ENCODE results near the gene GPBP1L1.
A peak's percentile ranks its signal among the peaks of the same experiment; 100 is the strongest.
"Not testable (repeated sequence)": the region's sequence is repeated elsewhere in the genome, so short reads cannot be mapped to it uniquely, and the experiment has no call there.

Gene GPBP1L1

GRCh38 chr1:45730075-45730779 lies 43.9 kb upstream of the GPBP1L1 start:
- peaks cover 3 to 9% of the 10 kb centered on the region in 2 experiments; a peak in 2 of 3 replicates for H3K36me3 ChIP-seq (ENCODE audit: control insufficient read depth in 2 of 2, insufficient read depth in 1 of 2, low read length in 2 of 2)
- no peaks in the 10 kb centered on the region for H3K4me1 ChIP-seq (ENCODE audit: control insufficient read depth, insufficient read depth, low read length)
- POLR2A ChIA-PET, result no interaction called here
- TF ChIP-seq, protein P1, sequence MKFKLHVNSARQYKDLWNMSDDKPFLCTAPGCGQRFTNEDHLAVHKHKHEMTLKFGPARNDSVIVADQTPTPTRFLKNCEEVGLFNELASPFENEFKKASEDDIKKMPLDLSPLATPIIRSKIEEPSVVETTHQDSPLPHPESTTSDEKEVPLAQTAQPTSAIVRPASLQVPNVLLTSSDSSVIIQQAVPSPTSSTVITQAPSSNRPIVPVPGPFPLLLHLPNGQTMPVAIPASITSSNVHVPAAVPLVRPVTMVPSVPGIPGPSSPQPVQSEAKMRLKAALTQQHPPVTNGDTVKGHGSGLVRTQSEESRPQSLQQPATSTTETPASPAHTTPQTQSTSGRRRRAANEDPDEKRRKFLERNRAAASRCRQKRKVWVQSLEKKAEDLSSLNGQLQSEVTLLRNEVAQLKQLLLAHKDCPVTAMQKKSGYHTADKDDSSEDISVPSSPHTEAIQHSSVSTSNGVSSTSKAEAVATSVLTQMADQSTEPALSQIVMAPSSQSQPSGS (tag by site-specific recombination; IDR thresholded peaks at IDR 0.05; ENCODE audit: low read depth), result peak; percentile 30; the same call in 1 of the 2 replicates
- TF ChIP-seq ZNF112 (tag by site-specific recombination; IDR thresholded peaks at IDR 0.05) (no peak), ZBTB17 (tag by site-specific recombination; IDR thresholded peaks at IDR 0.05) (no peak), ZFHX2 (tag by site-specific recombination; conservative IDR thresholded peaks at IDR 0.05) (0 out of 2 replicates have a peak, but pooled peaks have one; percentile 16)
- TF ChIP-seq, protein P2, sequence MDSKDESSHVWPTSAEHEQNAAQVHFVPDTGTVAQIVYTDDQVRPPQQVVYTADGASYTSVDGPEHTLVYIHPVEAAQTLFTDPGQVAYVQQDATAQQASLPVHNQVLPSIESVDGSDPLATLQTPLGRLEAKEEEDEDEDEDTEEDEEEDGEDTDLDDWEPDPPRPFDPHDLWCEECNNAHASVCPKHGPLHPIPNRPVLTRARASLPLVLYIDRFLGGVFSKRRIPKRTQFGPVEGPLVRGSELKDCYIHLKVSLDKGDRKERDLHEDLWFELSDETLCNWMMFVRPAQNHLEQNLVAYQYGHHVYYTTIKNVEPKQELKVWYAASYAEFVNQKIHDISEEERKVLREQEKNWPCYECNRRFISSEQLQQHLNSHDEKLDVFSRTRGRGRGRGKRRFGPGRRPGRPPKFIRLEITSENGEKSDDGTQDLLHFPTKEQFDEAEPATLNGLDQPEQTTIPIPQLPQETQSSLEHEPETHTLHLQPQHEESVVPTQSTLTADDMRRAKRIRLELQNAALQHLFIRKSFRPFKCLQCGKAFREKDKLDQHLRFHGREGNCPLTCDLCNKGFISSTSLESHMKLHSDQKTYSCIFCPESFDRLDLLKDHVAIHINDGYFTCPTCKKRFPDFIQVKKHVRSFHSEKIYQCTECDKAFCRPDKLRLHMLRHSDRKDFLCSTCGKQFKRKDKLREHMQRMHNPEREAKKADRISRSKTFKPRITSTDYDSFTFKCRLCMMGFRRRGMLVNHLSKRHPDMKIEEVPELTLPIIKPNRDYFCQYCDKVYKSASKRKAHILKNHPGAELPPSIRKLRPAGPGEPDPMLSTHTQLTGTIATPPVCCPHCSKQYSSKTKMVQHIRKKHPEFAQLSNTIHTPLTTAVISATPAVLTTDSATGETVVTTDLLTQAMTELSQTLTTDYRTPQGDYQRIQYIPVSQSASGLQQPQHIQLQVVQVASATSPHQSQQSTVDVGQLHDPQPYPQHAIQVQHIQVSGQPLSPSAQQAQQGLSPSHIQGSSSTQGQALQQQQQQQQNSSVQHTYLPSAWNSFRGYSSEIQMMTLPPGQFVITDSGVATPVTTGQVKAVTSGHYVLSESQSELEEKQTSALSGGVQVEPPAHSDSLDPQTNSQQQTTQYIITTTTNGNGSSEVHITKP (tag by site-specific recombination; IDR thresholded peaks at IDR 0.05), result 0 out of 2 replicates have a peak, but pooled peaks have one; percentile 43
- CTCF ChIA-PET, result no interaction called here
- no peak overlapping the region for H3K4me3 ChIP-seq (ENCODE audit: low read depth, low read length)
- no peak overlapping the region for H3K27ac ChIP-seq (ENCODE audit: extremely low read depth, low read depth, low read length)
- H3K9me3 ChIP-seq (ENCODE audit: control insufficient read depth, insufficient read depth, low read depth, low read length), result no peaks in the 10 kb centered on the region

GRCh38 chr1:45726007-45726406 lies 39.7 kb upstream of the GPBP1L1 start:
- POLR2A ChIA-PET; H3K4me1 ChIP-seq (ENCODE audit: control insufficient read depth, insufficient read depth, low read length); H3K27ac ChIP-seq (ENCODE audit: extremely low read depth, low read depth, low read length); H3K9me3 ChIP-seq (ENCODE audit: control insufficient read depth, insufficient read depth, low read depth, low read length); CTCF ChIA-PET; H3K4me3 ChIP-seq (ENCODE audit: low read depth, low read length): not testable (repeated sequence)
- peaks cover 3 to 13% of the 10 kb centered on the region in 2 experiments; a peak in 2 of 3 replicates for H3K36me3 ChIP-seq (ENCODE audit: control insufficient read depth in 2 of 2, insufficient read depth in 1 of 2, low read length in 2 of 2)
- 0 out of 2 replicates have a peak, but pooled peaks have one; percentile 45 for TF ChIP-seq ZNF121 (tag by site-specific recombination; IDR thresholded peaks at IDR 0.05)

DNA sequence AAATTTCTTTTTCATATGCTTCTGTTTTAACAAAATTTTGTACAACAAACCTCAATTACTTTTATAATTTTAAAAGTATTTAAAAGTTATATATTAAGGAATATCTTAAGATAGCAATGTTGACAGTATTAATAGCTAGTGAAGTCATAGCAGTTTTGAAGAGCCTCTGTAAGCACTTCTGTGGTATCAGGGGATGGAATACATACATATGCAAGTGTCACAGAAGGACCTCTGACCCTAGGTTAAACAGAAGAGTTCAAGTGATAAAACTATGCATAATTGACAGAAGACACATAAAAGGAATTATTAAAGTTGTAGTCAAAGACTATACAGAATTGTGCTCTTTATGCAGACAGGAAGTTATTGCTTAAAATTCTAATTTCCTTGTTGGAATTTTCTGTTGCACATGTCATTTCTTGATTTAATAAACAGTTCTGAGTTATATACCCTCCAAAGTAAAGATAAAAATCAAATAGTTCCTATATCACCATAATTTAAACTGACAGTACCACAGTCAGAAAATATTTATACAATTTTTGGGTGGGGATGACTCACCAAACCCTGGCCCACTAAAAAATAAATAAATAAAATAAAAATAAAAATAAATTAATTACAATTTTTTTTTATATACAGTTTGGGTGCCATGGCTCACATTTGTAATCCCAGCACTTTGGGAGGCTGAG lies 37.1 kb upstream of the GPBP1L1 start:
- POLR2A ChIA-PET, result no interaction called here

More for the DNA sequence above, 37.1 kb upstream of the GPBP1L1 start:
- CTCF ChIA-PET, result no interaction called here
- no peaks in the 10 kb centered on the region for H3K4me1 ChIP-seq (ENCODE audit: control insufficient read depth, insufficient read depth, low read length)
- no peaks in the 10 kb centered on the region for H3K9me3 ChIP-seq (ENCODE audit: control insufficient read depth, insufficient read depth, low read depth, low read length)
- TF ChIP-seq ZNF623 (tag by site-specific recombination; IDR thresholded peaks at IDR 0.05) (no peak), ZNF169 (tag by site-specific recombination; IDR thresholded peaks at IDR 0.05) (no peak), ZSCAN30 (tag by site-specific recombination; IDR thresholded peaks at IDR 0.05) (no peak), GLI4 (tag by site-specific recombination; IDR thresholded peaks at IDR 0.05) (no peak), ZNF266 (tag by site-specific recombination; IDR thresholded peaks at IDR 0.05; ENCODE audit: low read depth) (no peak), ZNF426 (tag by site-specific recombination; IDR thresholded peaks at IDR 0.05) (no peak), ZNF184 (tag by site-specific recombination; IDR thresholded peaks at IDR 0.05) (no peak), ZNF433 (tag by site-specific recombination; IDR thresholded peaks at IDR 0.05; ENCODE audit: low read depth) (no peak), WT1 (tag by site-specific recombination; IDR thresholded peaks at IDR 0.05) (no peak), ZNF654 (tag by site-specific recombination; IDR thresholded peaks at IDR 0.05; ENCODE audit: low read depth) (no peak), CTCF (tag by site-specific recombination; IDR thresholded peaks at IDR 0.05) (no peak), ZNF660 (tag by site-specific recombination; IDR thresholded peaks at IDR 0.05) (no peak)
- no peak overlapping the region for H3K4me3 ChIP-seq (ENCODE audit: low read depth, low read length)
- no peak overlapping the region for H3K27ac ChIP-seq (ENCODE audit: extremely low read depth, low read depth, low read length)
- peaks cover 0 to 11% of the 10 kb centered on the region in 2 experiments; a peak in 2 of 3 replicates for H3K36me3 ChIP-seq (ENCODE audit: control insufficient read depth in 2 of 2, insufficient read depth in 1 of 2, low read length in 2 of 2)

Data from HEK293 (cell line).